ENCODE data around the gene MAFF. TPM values are rescaled to one million over a fixed set of nuclear protein-coding genes. Genes with fewer than 3 reads are reported as not detected.

Gene MAFF
- total RNA-seq, 5 donors from 2014 or later (not counting 1 experiment from before 2014, with no cell fraction given) = 6.5 to 49.9 (median 9.6) TPM

DNA sequence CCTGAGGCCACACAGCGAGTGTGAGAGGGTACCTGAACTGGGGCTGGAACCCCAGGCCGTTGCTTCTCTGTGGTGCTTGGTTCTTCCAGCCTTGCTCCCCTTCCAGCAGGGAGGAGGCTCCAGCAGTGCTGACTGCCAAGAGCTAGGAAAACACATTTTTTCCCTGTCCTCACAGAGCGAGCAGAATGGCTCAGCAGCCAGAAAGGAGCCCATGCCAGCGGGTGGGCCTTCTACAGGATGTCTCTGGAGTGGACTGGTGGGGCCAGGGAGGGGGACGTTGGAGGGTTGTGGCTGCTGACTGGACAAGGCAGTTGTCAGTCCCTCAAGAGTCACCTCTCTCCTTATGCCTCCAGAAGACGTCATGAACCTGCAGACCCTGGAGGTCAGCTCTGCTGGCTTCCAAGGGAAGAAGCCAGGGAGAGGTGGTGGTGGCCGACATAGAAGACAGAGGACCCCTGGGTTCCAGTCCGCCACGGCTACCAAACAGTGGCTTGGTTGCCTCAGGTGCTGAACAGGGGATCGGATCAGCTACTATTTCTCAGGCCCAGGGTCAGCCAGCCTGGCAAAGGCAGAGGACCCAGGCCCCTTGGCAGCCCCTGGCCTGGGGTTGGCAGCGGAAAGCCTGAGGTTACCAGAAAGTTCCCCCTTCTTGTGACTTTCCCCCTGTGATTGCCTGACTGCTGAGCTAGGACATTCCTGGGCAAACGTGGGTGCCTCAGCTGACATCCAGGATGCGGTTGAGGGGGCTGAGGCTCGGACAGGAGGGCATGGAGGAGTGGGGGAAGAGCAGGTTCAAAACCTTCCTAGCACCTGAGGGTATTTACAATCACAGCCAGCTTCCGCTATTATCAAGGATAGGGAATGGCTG is 3.7 kb downstream of the MAFF start:
- ChIA-PET POLR2A (interaction anchor here in 1 of 2 donors (0.6 kb wide), 1 partner anchor 14 kb away, joined by 3 read pairs; no protein-coding TSS in a partner anchor), CTCF (no interaction called here)
- Mint-ChIP-seq H3K4me1 (peaks cover 26 to 34% (median 28%) of the 10 kb centered on the region in 3 donors), H3K4me3 (no peak overlapping the region), H3K27me3 (no peaks in the 10 kb centered on the region), H3K27ac (peak overlapping the region; percentile 40 to 86), H3K36me3 (no peaks in the 10 kb centered on the region), H3K9me3 (no peaks in the 10 kb centered on the region)
- Histone ChIP-seq H3K36me3 (ENCODE audit: control insufficient read depth in 2 of 2, extremely low read depth in 1 of 2, insufficient read depth in 1 of 2, low read length in 1 of 2) (no peaks in the 10 kb centered on the region), H3K4me3 (ENCODE audit: control insufficient read depth in 1 of 2, extremely low read depth in 1 of 2, low read length in 1 of 2) (no peak overlapping the region), H3K4me1 (ENCODE audit: control insufficient read depth in 1 of 2, extremely low read depth in 1 of 2, insufficient read depth in 2 of 2, low read length in 2 of 2) (peaks cover 3 to 38% of the 10 kb centered on the region in 2 experiments), H3K9me3 (no peaks in the 10 kb centered on the region), H3K27me3 (replicated peaks in 1 of 2; ENCODE audit: control insufficient read depth in 2 of 2, extremely low read depth in 1 of 2, insufficient read depth in 2 of 2, low read length in 1 of 2) (no peaks in the 10 kb centered on the region), H3K27ac (ENCODE audit: low read length) (no peak overlapping the region)
- ATAC-seq (replicated peaks in 1 of 4) = no peak
- WGBS (ENCODE audit: insufficient coverage) = 89% methylated on average over 11 of the region's 15 CpGs
- no peak for DNase-seq

DNA sequence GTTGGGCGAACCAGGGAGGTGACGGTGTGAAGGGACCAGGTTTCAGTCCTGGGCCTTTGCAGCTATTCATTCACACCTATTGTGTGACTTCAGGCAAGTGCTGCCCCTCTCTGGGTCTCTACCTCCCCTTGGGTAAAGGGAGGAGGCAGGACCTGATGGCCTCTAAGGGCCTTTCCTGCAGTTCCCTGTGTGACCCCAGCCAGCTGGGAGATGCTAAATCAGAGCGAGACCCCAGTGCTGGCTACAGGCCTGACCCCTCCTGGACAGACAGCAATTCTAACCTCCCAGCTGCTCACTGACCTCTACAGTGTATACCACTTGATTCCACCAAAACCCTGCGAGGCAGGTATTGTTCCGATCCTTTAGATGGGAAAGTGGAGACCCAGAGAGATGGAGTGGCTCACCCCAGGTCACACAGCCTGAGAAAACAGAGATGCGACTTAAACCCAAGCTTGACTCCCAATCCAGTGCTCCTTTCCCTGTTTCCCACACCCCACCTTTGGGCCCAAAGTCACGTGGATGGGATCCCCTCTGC is 6.2 kb downstream of the MAFF start:
- no peak for DNase-seq
- Mint-ChIP-seq H3K36me3 (no peaks in the 10 kb centered on the region), H3K9me3 (no peaks in the 10 kb centered on the region), H3K4me3 (no peak overlapping the region), H3K27ac (no peak overlapping the region), H3K4me1 (peaks cover 18 to 25% (median 19%) of the 10 kb centered on the region in 3 donors), H3K27me3 (no peaks in the 10 kb centered on the region)
- ChIA-PET POLR2A (interaction anchor here (0.6 to 0.7 kb wide), 3 partner anchors 93 to 606 kb away, joined by 5 to 12 read pairs (median 6); no protein-coding TSS in a partner anchor), CTCF (interaction anchor here in 1 of 2 donors (0.6 kb wide), 1 partner anchor 106 kb away, joined by 3 read pairs; no protein-coding TSS in a partner anchor)
- Histone ChIP-seq H3K4me1 (ENCODE audit: control insufficient read depth in 1 of 2, extremely low read depth in 1 of 2, insufficient read depth in 2 of 2, low read length in 2 of 2) (peaks cover 1 to 22% of the 10 kb centered on the region in 2 experiments), H3K27ac (ENCODE audit: low read length) (no peak overlapping the region), H3K9me3 (no peaks in the 10 kb centered on the region), H3K4me3 (ENCODE audit: control insufficient read depth in 1 of 2, extremely low read depth in 1 of 2, low read length in 1 of 2) (no peak overlapping the region), H3K27me3 (replicated peaks in 1 of 2; ENCODE audit: control insufficient read depth in 2 of 2, extremely low read depth in 1 of 2, insufficient read depth in 2 of 2, low read length in 1 of 2) (no peaks in the 10 kb centered on the region), H3K36me3 (ENCODE audit: control insufficient read depth in 2 of 2, extremely low read depth in 1 of 2, insufficient read depth in 1 of 2, low read length in 1 of 2) (no peaks in the 10 kb centered on the region)
- WGBS (ENCODE audit: insufficient coverage) = 100% methylated on average over 2 of the region's 7 CpGs
- ATAC-seq (replicated peaks in 1 of 4) = no peak

DNA sequence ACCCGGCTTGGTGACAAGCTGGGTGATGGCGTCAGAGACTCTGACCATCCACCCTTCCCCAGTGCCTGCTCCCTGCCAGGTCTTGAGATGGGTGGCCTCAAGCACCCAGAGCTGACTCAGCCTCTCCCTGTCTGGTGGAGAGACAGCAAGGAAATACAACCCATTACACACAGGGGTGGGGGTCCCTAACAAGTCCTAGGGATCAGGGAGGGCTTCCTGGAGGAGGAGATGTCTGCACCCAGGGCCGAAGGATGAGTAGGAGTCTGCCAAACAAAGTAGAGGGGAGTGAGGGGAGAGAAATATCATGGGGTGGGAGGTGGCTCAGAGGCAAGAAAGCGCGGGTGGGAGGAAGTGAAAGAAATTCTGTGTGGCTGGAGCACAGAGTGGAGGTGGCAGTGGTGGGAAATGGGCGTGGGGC is 6.8 kb downstream of the MAFF start:
- CTCF ChIA-PET = no interaction called here
- peaks cover 0 to 20% of the 10 kb centered on the region in 2 experiments for H3K4me1 ChIP-seq (ENCODE audit: control insufficient read depth in 1 of 2, extremely low read depth in 1 of 2, insufficient read depth in 2 of 2, low read length in 2 of 2)

DNA sequence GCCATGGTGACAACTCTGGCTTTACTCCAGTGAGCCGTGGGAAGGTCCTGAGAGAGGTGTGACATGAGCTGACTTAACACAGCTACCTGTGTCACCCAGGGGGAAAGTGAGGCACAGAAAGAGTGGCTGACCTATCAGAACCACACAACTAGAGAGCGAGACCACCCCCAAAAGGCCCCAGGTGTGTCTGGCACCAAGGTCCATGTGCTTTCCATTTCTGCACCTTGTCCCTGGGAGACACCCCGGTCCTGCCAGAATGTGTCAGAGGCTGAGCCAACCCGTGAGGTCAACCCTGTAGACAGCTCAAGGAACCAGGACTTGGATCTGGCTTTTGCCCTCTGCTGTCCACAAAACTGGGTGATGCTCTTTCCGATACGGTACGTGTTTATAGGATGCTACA is 9.8 kb downstream of the MAFF start:
- peaks cover 17 to 22% (median 21%) of the 10 kb centered on the region in 3 donors for H3K4me1 Mint-ChIP-seq
- no peaks in the 10 kb centered on the region for H3K9me3 ChIP-seq

More for the DNA sequence above, 6.8 kb downstream of the MAFF start:
- no peak for DNase-seq
- H3K27me3 Mint-ChIP-seq = no peaks in the 10 kb centered on the region
- Histone ChIP-seq H3K27ac (ENCODE audit: low read length) (no peak overlapping the region), H3K4me3 (ENCODE audit: control insufficient read depth in 1 of 2, extremely low read depth in 1 of 2, low read length in 1 of 2) (no peak overlapping the region), H3K36me3 (ENCODE audit: control insufficient read depth in 2 of 2, extremely low read depth in 1 of 2, insufficient read depth in 1 of 2, low read length in 1 of 2) (no peaks in the 10 kb centered on the region), H3K27me3 (replicated peaks in 1 of 2; ENCODE audit: control insufficient read depth in 2 of 2, extremely low read depth in 1 of 2, insufficient read depth in 2 of 2, low read length in 1 of 2) (no peaks in the 10 kb centered on the region), H3K9me3 (no peaks in the 10 kb centered on the region)
- no peak for ATAC-seq (replicated peaks in 1 of 4)
- H3K36me3 Mint-ChIP-seq = no peaks in the 10 kb centered on the region
- no peak overlapping the region for H3K4me3 Mint-ChIP-seq
- H3K27ac Mint-ChIP-seq = no peak overlapping the region
- WGBS (ENCODE audit: insufficient coverage) = 69% methylated on average over 5 of the region's 6 CpGs
- no peaks in the 10 kb centered on the region for H3K9me3 Mint-ChIP-seq
- POLR2A ChIA-PET = no interaction called here
- H3K4me1 Mint-ChIP-seq = peaks cover 19 to 25% (median 23%) of the 10 kb centered on the region in 3 donors

DNA sequence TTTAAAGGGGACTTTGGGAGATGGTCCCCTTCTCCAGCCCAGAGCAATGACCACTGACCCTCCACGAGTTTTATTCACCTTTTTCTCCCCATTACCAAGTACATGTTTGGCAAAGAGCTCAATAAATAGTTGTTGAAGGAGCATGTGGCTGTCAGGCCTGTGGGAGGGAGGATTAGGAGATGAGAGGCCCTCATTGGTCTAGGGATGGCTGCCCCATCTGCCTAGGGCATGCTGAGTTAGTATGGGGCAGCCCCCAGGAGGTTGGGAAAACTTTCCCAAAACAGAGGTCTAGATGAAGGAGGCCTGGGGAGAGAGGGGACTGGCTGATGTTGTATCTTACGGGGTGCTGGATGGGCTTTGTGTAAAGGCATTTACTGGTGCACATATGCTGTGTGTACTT is 10.6 kb downstream of the MAFF start:
- no peak overlapping the region for H3K4me3 ChIP-seq (ENCODE audit: control insufficient read depth in 1 of 2, extremely low read depth in 1 of 2, low read length in 1 of 2)
- H3K27ac ChIP-seq (ENCODE audit: low read length) = no peak overlapping the region
- peaks cover 2 to 17% of the 10 kb centered on the region in 2 experiments for H3K4me1 ChIP-seq (ENCODE audit: control insufficient read depth in 1 of 2, extremely low read depth in 1 of 2, insufficient read depth in 2 of 2, low read length in 2 of 2)
- no peaks in the 10 kb centered on the region for H3K27me3 ChIP-seq (replicated peaks in 1 of 2; ENCODE audit: control insufficient read depth in 2 of 2, extremely low read depth in 1 of 2, insufficient read depth in 2 of 2, low read length in 1 of 2)
- no peaks in the 10 kb centered on the region for H3K36me3 ChIP-seq (ENCODE audit: control insufficient read depth in 2 of 2, extremely low read depth in 1 of 2, insufficient read depth in 1 of 2, low read length in 1 of 2)
- no peaks in the 10 kb centered on the region for H3K9me3 ChIP-seq
- Mint-ChIP-seq H3K4me1 (peaks cover 17 to 22% (median 21%) of the 10 kb centered on the region in 3 donors), H3K27me3 (no peaks in the 10 kb centered on the region), H3K36me3 (no peaks in the 10 kb centered on the region), H3K27ac (peak overlapping the region in 1 of 2 donors; percentile 69), H3K4me3 (peak overlapping the region in 1 of 3 donors; percentile 22), H3K9me3 (no peaks in the 10 kb centered on the region)
- ChIA-PET POLR2A (no interaction called here), CTCF (interaction anchor here in 1 of 2 donors (0.7 kb wide), 1 partner anchor 502 kb away, joined by 3 read pairs; no protein-coding TSS in a partner anchor)
- ATAC-seq (replicated peaks in 1 of 4) (no peak), DNase-seq (no peak)
- 100% methylated on average over 1 of the region's 2 CpGs for WGBS (ENCODE audit: insufficient coverage)

More for the DNA sequence above, 9.8 kb downstream of the MAFF start:
- no peaks in the 10 kb centered on the region for H3K9me3 Mint-ChIP-seq
- H3K27me3 ChIP-seq (replicated peaks in 1 of 2; ENCODE audit: control insufficient read depth in 2 of 2, extremely low read depth in 1 of 2, insufficient read depth in 2 of 2, low read length in 1 of 2) = no peaks in the 10 kb centered on the region
- no peak overlapping the region for H3K4me3 Mint-ChIP-seq
- H3K27me3 Mint-ChIP-seq = no peaks in the 10 kb centered on the region
- no peaks in the 10 kb centered on the region for H3K36me3 ChIP-seq (ENCODE audit: control insufficient read depth in 2 of 2, extremely low read depth in 1 of 2, insufficient read depth in 1 of 2, low read length in 1 of 2)
- H3K4me1 ChIP-seq (ENCODE audit: control insufficient read depth in 1 of 2, extremely low read depth in 1 of 2, insufficient read depth in 2 of 2, low read length in 2 of 2) = peaks cover 2 to 17% of the 10 kb centered on the region in 2 experiments
- POLR2A ChIA-PET = no interaction called here
- H3K36me3 Mint-ChIP-seq = no peaks in the 10 kb centered on the region
- ATAC-seq (replicated peaks in 1 of 4) (no peak), DNase-seq (no peak)
- H3K4me3 ChIP-seq (ENCODE audit: control insufficient read depth in 1 of 2, extremely low read depth in 1 of 2, low read length in 1 of 2) = no peak overlapping the region
- 92% methylated on average over 3 of the region's 7 CpGs for WGBS (ENCODE audit: insufficient coverage)
- CTCF ChIA-PET = no interaction called here
- no peak overlapping the region for H3K27ac Mint-ChIP-seq
- H3K27ac ChIP-seq (ENCODE audit: low read length) = no peak overlapping the region

DNA sequence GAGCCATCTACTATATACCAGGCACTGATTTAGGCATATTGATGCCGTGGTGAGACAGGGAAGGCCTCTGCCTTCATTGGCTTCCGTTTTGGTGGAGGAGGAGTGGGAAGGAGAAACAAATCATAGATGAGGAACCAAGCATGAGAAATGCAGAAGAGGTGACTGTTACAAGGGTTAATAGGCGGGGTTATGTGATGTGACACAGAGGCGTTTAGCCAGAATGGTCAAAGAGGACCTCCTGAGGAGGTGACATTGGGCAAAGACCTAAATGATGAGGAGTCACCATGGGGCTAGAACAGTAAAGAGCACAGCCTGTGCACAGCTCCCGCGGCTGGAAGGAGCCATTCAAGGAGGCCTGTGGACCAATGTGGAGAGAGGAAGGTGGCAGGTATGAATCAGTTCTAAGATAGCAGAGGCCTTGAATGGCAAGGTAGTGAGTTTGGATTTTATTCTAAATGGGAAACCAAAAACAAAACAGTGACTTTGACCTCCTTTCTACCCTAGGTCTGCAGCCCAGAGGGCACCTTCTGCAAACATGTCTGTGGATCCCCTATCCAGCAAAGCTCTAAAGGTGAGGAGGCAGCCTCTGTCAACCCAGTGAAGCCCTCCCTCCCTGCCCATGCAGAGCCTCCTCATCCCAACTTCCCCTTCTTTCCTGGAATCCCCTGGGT is 11.7 kb downstream of the MAFF start:
- Histone ChIP-seq H3K4me1 (ENCODE audit: control insufficient read depth in 1 of 2, extremely low read depth in 1 of 2, insufficient read depth in 2 of 2, low read length in 2 of 2) (peaks cover 2 to 25% of the 10 kb centered on the region in 2 experiments), H3K4me3 (ENCODE audit: control insufficient read depth in 1 of 2, extremely low read depth in 1 of 2, low read length in 1 of 2) (no peak overlapping the region), H3K36me3 (ENCODE audit: control insufficient read depth in 2 of 2, extremely low read depth in 1 of 2, insufficient read depth in 1 of 2, low read length in 1 of 2) (no peaks in the 10 kb centered on the region), H3K9me3 (no peaks in the 10 kb centered on the region), H3K27ac (ENCODE audit: low read length) (no peak overlapping the region), H3K27me3 (replicated peaks in 1 of 2; ENCODE audit: control insufficient read depth in 2 of 2, extremely low read depth in 1 of 2, insufficient read depth in 2 of 2, low read length in 1 of 2) (no peaks in the 10 kb centered on the region)
- Mint-ChIP-seq H3K36me3 (no peaks in the 10 kb centered on the region), H3K27ac (peak overlapping the region in 1 of 2 donors; percentile 6), H3K9me3 (no peaks in the 10 kb centered on the region), H3K4me3 (peak overlapping the region in 2 of 3 donors; percentile 28 to 43), H3K4me1 (peaks cover 22 to 28% (median 25%) of the 10 kb centered on the region in 3 donors), H3K27me3 (no peaks in the 10 kb centered on the region)
- no peak for DNase-seq
- CTCF ChIA-PET = interaction anchor here in 1 of 2 donors (0.7 to 0.8 kb wide), 2 partner anchors 11 to 503 kb away, joined by 3 read pairs; no protein-coding TSS in a partner anchor
- WGBS (ENCODE audit: insufficient coverage) = 96% methylated on average over 4 of the region's 6 CpGs
- no peak for ATAC-seq (replicated peaks in 1 of 4)
- POLR2A ChIA-PET = no interaction called here

Measured in T-cell (primary cell).